H54 (cell line): ENCODE data around the gene SEMA5B.

Experiments
- DNase-seq: peaks from one replicate; pipeline ENCODE4 v3.0.0; 2011; ENCODE audit warnings: low spot score, mixed read lengths; ENCODE audit not compliant: insufficient read length
- FAIRE-seq: peaks from 3 replicates; lab custom pipeline; 2011; peaks lifted over from hg19 to GRCh38; lab: Jason Lieb, UNC
- POLR2A ChIP-seq: IDR thresholded peaks from 2 replicates; pipeline ENCODE4 v1.6.1; 2011; ENCODE audit warnings: low read depth, mild to moderate bottlenecking, low read length

The SEMA5B gene

GRCh38 chr3:122915300-122916055 lies 112.1 kb downstream of the SEMA5B start:
- FAIRE-seq = no peak
- DNase-seq = no peak
- TF ChIP-seq POLR2A = no peak

- FAIRE-seq (no peak), DNase-seq (no peak)
- TF ChIP-seq POLR2A = no peak
Measured at GRCh38 chr3:122913539-122914100, 113.9 kb downstream of the SEMA5B start.

- FAIRE-seq = no peak
- DNase-seq = no peak
- no peak for TF ChIP-seq POLR2A
Measured at GRCh38 chr3:122912772-122913538, 114.6 kb downstream of the SEMA5B start.

- FAIRE-seq = no peak
- DNase-seq = no peak
- no peak for TF ChIP-seq POLR2A
Measured at GRCh38 chr3:122911901-122912300, 115.7 kb downstream of the SEMA5B start.

- no peak for FAIRE-seq
- no peak for DNase-seq
- no peak for TF ChIP-seq POLR2A
Measured at GRCh38 chr3:122908251-122908650, 119.3 kb downstream of the SEMA5B start.

GRCh38 chr3:122907471-122907870 lies 120.1 kb downstream of the SEMA5B start:
- DNase-seq (no peak), FAIRE-seq (no peak)
- TF ChIP-seq POLR2A = no peak

GRCh38 chr3:122903171-122903570 lies 124.4 kb downstream of the SEMA5B start:
- no peak for TF ChIP-seq POLR2A
- no peak for DNase-seq
- no peak for FAIRE-seq

GRCh38 chr3:122902326-122902725 lies 125.2 kb downstream of the SEMA5B start:
- FAIRE-seq = peak; percentile 52
- DNase-seq = no peak
- TF ChIP-seq POLR2A = no peak

GRCh38 chr3:122898298-122898697 lies 129.3 kb downstream of the SEMA5B start:
- no peak for TF ChIP-seq POLR2A
- DNase-seq (no peak), FAIRE-seq (no peak)

- DNase-seq (no peak), FAIRE-seq (no peak)
- TF ChIP-seq POLR2A = no peak
Measured at GRCh38 chr3:122893754-122894668, 133.6 kb downstream of the SEMA5B start.

- FAIRE-seq (no peak), DNase-seq (no peak)
- TF ChIP-seq POLR2A = no peak
Measured at GRCh38 chr3:122893282-122893681, 134.3 kb downstream of the SEMA5B start.

- TF ChIP-seq POLR2A = no peak
- no peak for DNase-seq
- no peak for FAIRE-seq
Measured at GRCh38 chr3:122892118-122892960, 135.2 kb downstream of the SEMA5B start.
